Measurements from ENCODE around the gene NDRG3.

DNA sequence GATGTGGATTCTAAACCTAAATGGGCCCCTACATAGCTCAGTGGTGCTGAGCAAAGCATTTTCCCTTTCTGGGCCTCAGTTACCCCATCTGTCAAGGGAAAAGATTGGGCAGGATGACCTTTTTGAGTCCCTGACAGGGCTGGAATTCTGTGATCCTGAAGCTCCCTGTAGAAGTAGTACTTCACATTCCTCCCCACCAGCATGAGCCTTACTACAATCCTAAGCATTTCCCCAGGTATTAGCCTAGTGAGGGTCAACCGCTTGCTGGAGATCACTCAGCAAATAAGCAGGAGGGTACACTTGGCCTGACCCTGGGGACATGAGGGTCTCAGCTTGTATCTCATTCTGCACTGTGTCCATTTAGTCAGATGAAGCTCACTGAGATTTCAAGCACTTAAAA lies 13.4 kb downstream of the NDRG3 start:
- TF ChIP-seq POLR2A (IDR thresholded peaks at IDR 0.05): no peak
- TF ChIP-seq, protein P1, sequence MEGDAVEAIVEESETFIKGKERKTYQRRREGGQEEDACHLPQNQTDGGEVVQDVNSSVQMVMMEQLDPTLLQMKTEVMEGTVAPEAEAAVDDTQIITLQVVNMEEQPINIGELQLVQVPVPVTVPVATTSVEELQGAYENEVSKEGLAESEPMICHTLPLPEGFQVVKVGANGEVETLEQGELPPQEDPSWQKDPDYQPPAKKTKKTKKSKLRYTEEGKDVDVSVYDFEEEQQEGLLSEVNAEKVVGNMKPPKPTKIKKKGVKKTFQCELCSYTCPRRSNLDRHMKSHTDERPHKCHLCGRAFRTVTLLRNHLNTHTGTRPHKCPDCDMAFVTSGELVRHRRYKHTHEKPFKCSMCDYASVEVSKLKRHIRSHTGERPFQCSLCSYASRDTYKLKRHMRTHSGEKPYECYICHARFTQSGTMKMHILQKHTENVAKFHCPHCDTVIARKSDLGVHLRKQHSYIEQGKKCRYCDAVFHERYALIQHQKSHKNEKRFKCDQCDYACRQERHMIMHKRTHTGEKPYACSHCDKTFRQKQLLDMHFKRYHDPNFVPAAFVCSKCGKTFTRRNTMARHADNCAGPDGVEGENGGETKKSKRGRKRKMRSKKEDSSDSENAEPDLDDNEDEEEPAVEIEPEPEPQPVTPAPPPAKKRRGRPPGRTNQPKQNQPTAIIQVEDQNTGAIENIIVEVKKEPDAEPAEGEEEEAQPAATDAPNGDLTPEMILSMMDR (IDR thresholded peaks at IDR 0.05): no peak

Measured in uterus (tissue), 2 donors.